GM12878 (cell line): ENCODE measurements around the gene HTR3A.

Experiments used
- JUNB ChIP-seq: IDR thresholded peaks from 2 replicates; pipeline ENCODE4 v1.6.1; 2016; ENCODE audit warnings: antibody characterized with exemption, mild to moderate bottlenecking
- LARP7 ChIP-seq: fragments of 450-650 bp; IDR thresholded peaks from 2 replicates; pipeline ENCODE4 v1.6.1; 2017; ENCODE audit warnings: mild to moderate bottlenecking
- MEF2A ChIP-seq: IDR thresholded peaks from 2 replicates; pipeline ENCODE4 v1.6.1; 2011; ENCODE audit warnings: low read depth, mild to moderate bottlenecking, low read length, moderate library complexity; ENCODE audit not compliant: insufficient read depth
- SMAD1 ChIP-seq: fragments of 450-650 bp; IDR thresholded peaks from 2 replicates; pipeline ENCODE4 v1.6.1; 2018; ENCODE audit warnings: mild to moderate bottlenecking, low read depth; ENCODE audit not compliant: partially characterized antibody
- TCF3 ChIP-seq: IDR thresholded peaks from 2 replicates; pipeline ENCODE4 v1.6.1; 2012; ENCODE audit warnings: low read depth, mild to moderate bottlenecking, low read length, borderline replicate concordance; ENCODE audit not compliant: insufficient read depth
- TF ChIP-seq, protein P1 (sequence below): IDR thresholded peaks from 2 replicates; pipeline ENCODE4 v1.6.1; 2011; ENCODE audit warnings: borderline replicate concordance, low read depth, mild to moderate bottlenecking, moderate library complexity, mixed read lengths, low read length; ENCODE audit not compliant: insufficient read depth; ENCODE audit errors: extremely low read length
- TF ChIP-seq, protein P2 (sequence below): fragments of 450-650 bp; IDR thresholded peaks from 2 replicates; pipeline ENCODE4 v1.6.1; 2017; ENCODE audit warnings: mild to moderate bottlenecking
- TF ChIP-seq, protein P3 (sequence below), 3 experiments: IDR thresholded peaks in 2 of 3; conservative IDR thresholded peaks in 1 of 3; 2 replicates each; pipeline ENCODE4 v1.5.1; 2011; ENCODE audit warnings: low read depth in 3 of 3, low read length in 3 of 3, mild to moderate bottlenecking in 3 of 3, control low read depth in 2 of 3, moderate library complexity in 2 of 3, inconsistent platforms in 1 of 3, mixed read lengths in 1 of 3; ENCODE audit not compliant: control insufficient read depth in 2 of 3, insufficient read depth in 1 of 3; ENCODE audit errors: extremely low read depth in 1 of 3

DNA sequence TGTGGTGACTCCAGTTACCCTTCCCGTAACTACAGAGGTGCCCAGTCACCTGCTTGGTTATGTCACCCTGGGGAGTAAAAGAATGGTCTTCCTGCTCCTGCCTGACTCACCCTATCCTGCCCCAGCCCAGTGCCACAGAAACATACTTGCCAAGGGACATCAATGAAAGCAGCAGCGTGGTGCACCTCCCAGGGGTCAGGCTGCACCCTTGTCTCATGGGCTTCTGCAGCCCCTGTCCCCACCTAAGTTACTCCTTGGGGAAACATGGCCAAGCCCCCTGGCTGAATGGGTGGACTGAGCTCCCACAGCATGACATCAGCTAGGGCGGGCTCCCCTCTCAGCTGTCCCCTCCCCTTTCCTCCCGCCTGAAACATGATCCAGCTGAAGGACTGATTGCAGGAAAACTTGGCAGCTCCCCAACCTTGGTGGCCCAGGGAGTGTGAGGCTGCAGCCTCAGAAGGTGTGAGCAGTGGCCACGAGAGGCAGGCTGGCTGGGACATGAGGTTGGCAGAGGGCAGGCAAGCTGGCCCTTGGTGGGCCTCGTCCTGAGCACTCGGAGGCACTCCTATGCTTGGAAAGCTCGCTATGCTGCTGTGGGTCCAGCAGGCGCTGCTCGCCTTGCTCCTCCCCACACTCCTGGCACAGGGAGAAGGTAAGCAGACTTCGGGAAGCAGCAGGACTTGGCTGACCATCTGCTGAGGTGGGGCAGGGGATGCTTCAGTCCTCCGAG is at the start of gene HTR3A:
- no peak for TF ChIP-seq JUNB
- TF ChIP-seq, protein P1, sequence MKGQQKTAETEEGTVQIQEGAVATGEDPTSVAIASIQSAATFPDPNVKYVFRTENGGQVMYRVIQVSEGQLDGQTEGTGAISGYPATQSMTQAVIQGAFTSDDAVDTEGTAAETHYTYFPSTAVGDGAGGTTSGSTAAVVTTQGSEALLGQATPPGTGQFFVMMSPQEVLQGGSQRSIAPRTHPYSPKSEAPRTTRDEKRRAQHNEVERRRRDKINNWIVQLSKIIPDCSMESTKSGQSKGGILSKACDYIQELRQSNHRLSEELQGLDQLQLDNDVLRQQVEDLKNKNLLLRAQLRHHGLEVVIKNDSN = no peak
- no peak for TF ChIP-seq TCF3
- TF ChIP-seq, protein P2, sequence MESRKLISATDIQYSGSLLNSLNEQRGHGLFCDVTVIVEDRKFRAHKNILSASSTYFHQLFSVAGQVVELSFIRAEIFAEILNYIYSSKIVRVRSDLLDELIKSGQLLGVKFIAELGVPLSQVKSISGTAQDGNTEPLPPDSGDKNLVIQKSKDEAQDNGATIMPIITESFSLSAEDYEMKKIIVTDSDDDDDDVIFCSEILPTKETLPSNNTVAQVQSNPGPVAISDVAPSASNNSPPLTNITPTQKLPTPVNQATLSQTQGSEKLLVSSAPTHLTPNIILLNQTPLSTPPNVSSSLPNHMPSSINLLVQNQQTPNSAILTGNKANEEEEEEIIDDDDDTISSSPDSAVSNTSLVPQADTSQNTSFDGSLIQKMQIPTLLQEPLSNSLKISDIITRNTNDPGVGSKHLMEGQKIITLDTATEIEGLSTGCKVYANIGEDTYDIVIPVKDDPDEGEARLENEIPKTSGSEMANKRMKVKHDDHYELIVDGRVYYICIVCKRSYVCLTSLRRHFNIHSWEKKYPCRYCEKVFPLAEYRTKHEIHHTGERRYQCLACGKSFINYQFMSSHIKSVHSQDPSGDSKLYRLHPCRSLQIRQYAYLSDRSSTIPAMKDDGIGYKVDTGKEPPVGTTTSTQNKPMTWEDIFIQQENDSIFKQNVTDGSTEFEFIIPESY = no peak
- TF ChIP-seq LARP7 = no peak
- TF ChIP-seq, protein P3, sequence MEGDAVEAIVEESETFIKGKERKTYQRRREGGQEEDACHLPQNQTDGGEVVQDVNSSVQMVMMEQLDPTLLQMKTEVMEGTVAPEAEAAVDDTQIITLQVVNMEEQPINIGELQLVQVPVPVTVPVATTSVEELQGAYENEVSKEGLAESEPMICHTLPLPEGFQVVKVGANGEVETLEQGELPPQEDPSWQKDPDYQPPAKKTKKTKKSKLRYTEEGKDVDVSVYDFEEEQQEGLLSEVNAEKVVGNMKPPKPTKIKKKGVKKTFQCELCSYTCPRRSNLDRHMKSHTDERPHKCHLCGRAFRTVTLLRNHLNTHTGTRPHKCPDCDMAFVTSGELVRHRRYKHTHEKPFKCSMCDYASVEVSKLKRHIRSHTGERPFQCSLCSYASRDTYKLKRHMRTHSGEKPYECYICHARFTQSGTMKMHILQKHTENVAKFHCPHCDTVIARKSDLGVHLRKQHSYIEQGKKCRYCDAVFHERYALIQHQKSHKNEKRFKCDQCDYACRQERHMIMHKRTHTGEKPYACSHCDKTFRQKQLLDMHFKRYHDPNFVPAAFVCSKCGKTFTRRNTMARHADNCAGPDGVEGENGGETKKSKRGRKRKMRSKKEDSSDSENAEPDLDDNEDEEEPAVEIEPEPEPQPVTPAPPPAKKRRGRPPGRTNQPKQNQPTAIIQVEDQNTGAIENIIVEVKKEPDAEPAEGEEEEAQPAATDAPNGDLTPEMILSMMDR (IDR thresholded peaks at IDR 0.05 in 2 of 3, conservative IDR thresholded peaks at IDR 0.05 in 1 of 3; ENCODE audit: control insufficient read depth in 2 of 3, extremely low read depth in 1 of 3, insufficient read depth in 1 of 3, low read depth in 3 of 3, low read length in 3 of 3) = no peak
- no peak for TF ChIP-seq SMAD1
- no peak for TF ChIP-seq MEF2A
